HG02763 (cell line): ENCODE results near the gene ZNF536.

ENCODE experiments used
- ATAC-seq: cut with Tn5 transposase; IDR thresholded peaks from one replicate; pipeline ENCODE4 v1.9.1; 2021; ENCODE audit warnings: mild to moderate bottlenecking, moderate library complexity; ENCODE audit not compliant: unreplicated experiment

The ZNF536 gene

GRCh38 chr19:30361721-30362120, 10.5 kb upstream of the ZNF536 start:
- no peak for ATAC-seq

- no peak for ATAC-seq
These were observed 9.9 kb upstream of the ZNF536 start for GRCh38 chr19:30362156-30362754.

DNA sequence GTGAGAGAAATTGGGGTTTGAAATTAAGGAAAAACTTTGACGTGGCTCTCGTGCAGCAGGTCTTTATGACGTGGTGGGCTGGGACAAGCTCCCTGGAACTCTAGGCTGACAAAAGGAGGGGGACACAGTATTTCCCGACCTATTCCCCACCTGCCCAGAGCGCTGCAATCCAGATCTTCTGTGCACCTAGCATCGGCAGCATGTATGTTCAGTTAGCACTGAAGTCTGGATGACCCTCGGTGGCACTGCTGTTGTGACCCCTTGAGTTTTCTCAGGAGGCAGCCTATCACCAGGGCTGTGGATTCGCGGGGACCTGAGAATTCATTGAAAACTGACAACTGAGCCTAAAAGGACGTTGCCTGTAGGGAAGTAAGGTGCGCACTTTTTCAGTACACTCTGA, 9.1 kb upstream of the ZNF536 start:
- ATAC-seq: no peak

- ATAC-seq: no peak
These were observed 7.1 kb upstream of the ZNF536 start for GRCh38 chr19:30364866-30365800.

DNA sequence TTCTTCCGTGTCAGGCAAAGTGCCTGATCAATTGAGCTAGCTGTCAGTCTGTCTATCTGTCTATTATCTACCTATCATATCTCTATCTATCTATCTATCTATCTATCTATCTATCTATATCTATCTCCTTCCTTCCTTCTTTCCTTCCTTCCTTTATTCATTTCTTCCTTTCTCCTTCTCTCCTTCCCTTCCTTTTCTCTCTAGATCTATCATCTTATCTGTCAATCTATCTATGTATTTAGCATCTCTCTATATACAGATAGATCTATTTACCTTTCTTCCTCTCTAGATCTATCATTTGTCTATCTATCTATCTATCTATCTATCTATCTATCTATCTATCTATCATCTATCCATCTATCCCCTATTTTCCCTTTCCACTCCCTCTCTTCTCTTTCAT, 5.9 kb upstream of the ZNF536 start:
- no peak for ATAC-seq

GRCh38 chr19:30367006-30367405, 5.2 kb upstream of the ZNF536 start:
- ATAC-seq: no peak

DNA sequence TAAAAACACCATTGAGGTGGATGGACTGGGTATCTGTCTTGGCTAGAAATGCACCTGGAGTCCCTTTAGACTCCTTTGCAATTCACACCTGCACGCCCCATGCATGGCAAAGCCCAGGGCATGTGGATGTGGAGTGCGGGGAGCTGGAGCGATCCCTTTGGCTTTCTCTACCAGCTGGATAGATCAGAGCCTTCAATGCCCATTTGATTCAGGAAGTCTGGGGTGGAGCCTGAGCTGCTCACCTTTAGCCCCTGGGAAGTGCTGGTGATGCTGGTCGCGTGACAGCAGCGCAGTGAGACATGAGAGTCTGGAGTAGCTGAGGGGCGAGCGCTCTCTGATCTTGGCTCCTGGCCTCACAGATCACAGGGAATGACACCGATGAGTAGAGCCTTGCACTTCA, 4.8 kb upstream of the ZNF536 start:
- ATAC-seq: no peak

DNA sequence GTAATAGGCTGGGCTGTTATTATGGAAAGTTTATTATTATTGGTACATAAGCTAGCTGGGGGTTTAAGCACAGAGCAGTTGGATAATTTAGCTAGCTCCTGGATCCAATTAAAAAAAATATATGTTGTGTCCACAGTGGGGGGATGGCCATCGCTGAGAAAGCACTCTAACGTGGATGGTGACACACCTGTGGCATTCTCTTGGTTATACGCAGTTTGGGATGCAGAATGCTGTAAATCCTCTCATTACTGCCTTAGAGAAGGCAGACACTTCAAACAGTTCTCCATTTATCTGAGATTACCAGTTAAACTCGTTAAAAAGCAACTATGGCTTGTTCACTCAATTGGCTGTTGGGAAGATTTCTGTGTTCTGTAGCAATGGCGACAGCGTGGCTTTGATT, 2.4 kb upstream of the ZNF536 start:
- ATAC-seq: no peak

- no peak for ATAC-seq
These were observed 885 bp upstream of the ZNF536 start for GRCh38 chr19:30371161-30371836.

DNA sequence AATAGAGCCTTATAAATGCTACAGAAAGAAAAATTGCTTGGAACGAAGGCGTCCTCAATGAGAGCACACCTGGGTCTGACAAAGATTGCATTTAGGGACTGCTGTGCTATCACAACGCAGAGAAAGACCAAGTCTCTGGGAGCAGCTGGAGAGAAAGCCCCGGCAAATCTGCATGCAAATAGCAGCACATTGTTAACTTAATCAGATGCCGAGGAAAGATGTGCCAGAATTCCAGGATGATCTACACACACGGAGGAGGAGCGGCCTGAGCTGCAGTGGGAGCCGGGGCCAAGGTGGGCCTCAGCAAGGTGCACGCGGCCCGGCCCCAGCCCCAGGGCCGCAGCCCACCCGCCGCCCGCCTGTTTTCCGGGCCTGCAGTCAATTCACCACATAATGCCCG, 1.4 kb downstream of the ZNF536 start:
- ATAC-seq: no peak

DNA sequence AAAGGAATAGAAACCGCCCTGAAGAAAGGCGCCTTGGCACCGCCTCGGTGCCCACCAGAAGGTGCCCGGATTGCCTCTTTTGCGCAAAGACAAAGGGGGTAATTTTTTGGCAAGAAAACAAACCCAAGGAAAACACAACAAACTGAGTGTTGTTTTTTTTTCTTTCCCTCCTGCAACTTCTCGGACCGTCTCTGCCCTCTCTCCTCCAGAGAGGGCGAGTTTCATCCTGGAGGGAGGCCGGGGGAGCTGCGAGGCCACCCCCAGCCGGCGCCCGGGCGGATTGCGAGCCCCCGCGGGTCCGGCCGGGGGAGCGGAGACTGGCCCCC, 2.3 kb downstream of the ZNF536 start:
- no peak for ATAC-seq

DNA sequence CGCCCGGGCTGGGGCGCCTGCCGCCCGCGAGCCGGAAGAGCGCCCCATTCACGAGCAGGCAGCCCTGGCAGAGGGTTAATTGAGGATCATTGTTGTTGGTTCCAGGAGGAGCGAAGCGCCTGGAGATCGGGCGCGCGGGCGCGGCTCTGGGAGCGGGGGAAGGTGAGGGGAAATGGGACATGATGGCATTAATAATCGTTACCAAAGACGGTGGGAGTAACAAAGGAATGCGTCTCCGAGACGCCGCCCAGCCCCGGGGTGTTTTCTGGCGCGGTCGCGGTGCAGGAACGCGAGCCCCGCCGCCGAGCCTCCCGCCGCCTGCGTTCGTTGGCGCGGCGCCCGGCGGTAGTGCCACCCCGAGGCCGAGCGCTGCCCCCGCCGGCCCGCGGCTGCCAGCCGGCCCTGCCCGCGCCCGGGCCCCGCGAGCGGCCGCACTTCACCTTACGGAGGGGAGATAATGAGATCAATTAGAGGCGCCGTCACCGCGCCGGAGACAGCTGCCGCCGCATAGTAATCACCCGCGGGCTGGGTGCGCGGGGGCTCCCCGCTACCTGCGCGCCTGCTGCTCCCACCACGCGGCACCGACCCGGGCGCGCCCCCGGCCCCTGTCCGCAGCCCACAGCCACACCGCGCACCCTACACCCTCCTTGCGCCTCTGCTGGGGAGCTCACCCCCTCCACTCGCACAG, 2.8 kb downstream of the ZNF536 start:
- no peak for ATAC-seq

GRCh38 chr19:30375553-30376031, 3.4 kb downstream of the ZNF536 start:
- ATAC-seq: no peak

GRCh38 chr19:30376272-30376671, 4.1 kb downstream of the ZNF536 start:
- ATAC-seq: no peak

GRCh38 chr19:30376826-30377425, 4.7 kb downstream of the ZNF536 start:
- no peak for ATAC-seq

DNA sequence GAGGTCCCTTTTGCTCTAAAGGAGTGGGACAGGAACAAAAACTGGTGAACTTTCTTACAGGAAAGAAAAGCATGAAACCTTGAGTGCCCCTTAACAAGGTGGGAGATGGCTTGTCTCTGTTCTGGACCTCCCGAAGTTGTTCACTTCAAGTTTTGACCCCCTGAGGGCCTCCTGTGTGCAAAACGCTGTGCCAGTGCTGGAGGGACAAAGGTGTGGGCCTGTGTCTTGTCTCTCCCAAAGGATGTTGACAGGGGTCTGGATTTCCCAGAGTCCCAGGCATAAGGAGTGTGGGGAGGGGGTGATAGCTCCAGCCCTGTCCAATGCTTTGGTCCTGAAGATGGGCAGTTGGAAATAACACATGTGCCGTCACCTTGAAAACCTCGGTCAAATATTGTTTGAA, 6.5 kb downstream of the ZNF536 start:
- no peak for ATAC-seq

GRCh38 chr19:30379841-30380610, 7.8 kb downstream of the ZNF536 start:
- no peak for ATAC-seq

- no peak for ATAC-seq
These were observed 9.2 kb downstream of the ZNF536 start for GRCh38 chr19:30381366-30381765.

- no peak for ATAC-seq
These were observed 13.0 kb downstream of the ZNF536 start for GRCh38 chr19:30385174-30385573.

- ATAC-seq: no peak
These were observed 13.5 kb downstream of the ZNF536 start for GRCh38 chr19:30385666-30386065.
